HL-60 (cell line): ENCODE results near the gene ARHGAP33.

Source experiments
- DNase-seq, 2 experiments: peaks; one replicate each; pipeline ENCODE4 v3.0.0-alpha.2; 2010 to 2020; ENCODE audit warnings: low read depth in 1 of 2, low spot score in 1 of 2
- H3K27ac ChIP-seq: fragments of 250-450 bp; sonication (Bioruptor Pico); replicated peaks from 2 replicates; pipeline ENCODE4 v1.5.1; 2020; ENCODE audit warnings: mild to moderate bottlenecking, moderate library complexity
- H3K27me3 ChIP-seq: fragments of 250-450 bp; sonication (Bioruptor Pico); 2 replicates; pipeline ENCODE4 v1.5.1; 2021; ENCODE audit warnings: mild to moderate bottlenecking, moderate library complexity; ENCODE audit not compliant: insufficient read depth, poor library complexity, severe bottlenecking
- H3K4me3 ChIP-seq: replicated peaks from 2 replicates; pipeline ENCODE4 v1.5.1; 2011; ENCODE audit warnings: mild to moderate bottlenecking, control low read depth, low read length; ENCODE audit not compliant: insufficient read depth
- GABPA ChIP-seq: IDR thresholded peaks from 2 replicates; pipeline ENCODE4 v1.6.1; 2012; ENCODE audit warnings: low read depth
- POLR2AphosphoS5 ChIP-seq: IDR thresholded peaks from 2 replicates; pipeline ENCODE4 v1.6.1; 2012; ENCODE audit warnings: low read depth
- SPI1 ChIP-seq: IDR thresholded peaks from 2 replicates; pipeline ENCODE4 v1.6.1; 2012; ENCODE audit warnings: low read depth, mild to moderate bottlenecking, borderline replicate concordance
- TF ChIP-seq, protein P1 (sequence below): IDR thresholded peaks from one replicate; pipeline ENCODE4 v1.5.1; 2011; ENCODE audit warnings: low read length, control low read depth, inconsistent platforms; ENCODE audit not compliant: insufficient read depth
- TF ChIP-seq, protein P2 (sequence below): IDR thresholded peaks from 2 replicates; pipeline ENCODE4 v1.6.1; 2012; ENCODE audit warnings: low read depth; ENCODE audit not compliant: insufficient replicate concordance

ARHGAP33 gene

DNA sequence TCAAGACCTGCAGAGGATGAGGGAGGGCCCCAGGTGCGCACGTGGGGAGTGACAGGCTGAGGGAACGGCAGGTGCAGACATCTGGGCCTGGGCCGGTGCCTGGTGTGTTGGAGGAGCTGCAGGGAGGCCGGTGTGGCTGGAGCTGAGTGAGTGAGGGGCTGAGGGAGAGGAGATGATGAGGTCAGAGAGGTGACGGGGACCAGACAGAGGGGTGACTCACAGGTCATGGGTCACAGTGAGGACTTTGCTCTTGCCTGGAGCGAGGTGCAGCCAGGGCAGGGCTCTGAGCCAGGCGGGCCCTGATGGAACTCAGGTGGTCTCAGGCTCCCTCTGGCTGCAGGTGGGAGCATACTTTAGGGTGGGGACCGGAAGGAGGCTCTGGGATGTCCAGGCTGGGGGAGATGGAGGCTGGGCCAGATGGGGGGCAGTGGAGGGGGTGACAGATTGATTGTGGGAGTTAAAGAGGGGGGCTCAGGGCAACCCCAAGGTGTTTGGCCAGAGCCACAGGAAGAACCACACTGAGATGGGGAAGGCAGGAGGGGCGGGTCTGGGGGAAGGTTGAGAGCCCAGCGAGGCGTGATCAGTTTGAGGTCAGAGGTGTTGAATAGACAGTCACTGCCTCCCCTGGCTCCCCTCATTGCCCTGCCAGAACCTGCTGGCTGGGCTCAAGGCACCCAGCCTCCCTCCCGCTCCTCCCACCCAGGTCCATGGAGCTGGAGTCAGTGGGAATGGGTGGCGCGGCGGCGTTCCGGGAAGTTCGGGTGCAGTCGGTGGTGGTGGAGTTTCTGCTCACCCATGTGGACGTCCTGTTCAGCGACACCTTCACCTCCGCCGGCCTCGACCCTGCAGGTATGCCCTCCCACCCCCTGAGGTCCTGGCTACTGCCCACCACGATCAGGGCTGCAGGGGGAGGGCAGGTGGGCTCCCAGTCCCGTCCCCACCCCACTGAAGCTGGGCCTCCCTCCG, 8.4 kb downstream of the ARHGAP33 start:
- TF ChIP-seq POLR2AphosphoS5 (no peak), GABPA (no peak), SPI1 (no peak)
- TF ChIP-seq, protein P1, sequence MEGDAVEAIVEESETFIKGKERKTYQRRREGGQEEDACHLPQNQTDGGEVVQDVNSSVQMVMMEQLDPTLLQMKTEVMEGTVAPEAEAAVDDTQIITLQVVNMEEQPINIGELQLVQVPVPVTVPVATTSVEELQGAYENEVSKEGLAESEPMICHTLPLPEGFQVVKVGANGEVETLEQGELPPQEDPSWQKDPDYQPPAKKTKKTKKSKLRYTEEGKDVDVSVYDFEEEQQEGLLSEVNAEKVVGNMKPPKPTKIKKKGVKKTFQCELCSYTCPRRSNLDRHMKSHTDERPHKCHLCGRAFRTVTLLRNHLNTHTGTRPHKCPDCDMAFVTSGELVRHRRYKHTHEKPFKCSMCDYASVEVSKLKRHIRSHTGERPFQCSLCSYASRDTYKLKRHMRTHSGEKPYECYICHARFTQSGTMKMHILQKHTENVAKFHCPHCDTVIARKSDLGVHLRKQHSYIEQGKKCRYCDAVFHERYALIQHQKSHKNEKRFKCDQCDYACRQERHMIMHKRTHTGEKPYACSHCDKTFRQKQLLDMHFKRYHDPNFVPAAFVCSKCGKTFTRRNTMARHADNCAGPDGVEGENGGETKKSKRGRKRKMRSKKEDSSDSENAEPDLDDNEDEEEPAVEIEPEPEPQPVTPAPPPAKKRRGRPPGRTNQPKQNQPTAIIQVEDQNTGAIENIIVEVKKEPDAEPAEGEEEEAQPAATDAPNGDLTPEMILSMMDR = no peak
- DNase-seq = no peak
- Histone ChIP-seq H3K27me3 (no peaks in the 10 kb centered on the region), H3K27ac (no peak overlapping the region), H3K4me3 (no peak overlapping the region)

GRCh38 chr19:35784503-35785338, 9.4 kb downstream of the ARHGAP33 start:
- no peak for DNase-seq
- H3K4me3 ChIP-seq = no peak overlapping the region
- H3K27ac ChIP-seq = no peak overlapping the region
- H3K27me3 ChIP-seq = no peaks in the 10 kb centered on the region
- TF ChIP-seq, protein P2, sequence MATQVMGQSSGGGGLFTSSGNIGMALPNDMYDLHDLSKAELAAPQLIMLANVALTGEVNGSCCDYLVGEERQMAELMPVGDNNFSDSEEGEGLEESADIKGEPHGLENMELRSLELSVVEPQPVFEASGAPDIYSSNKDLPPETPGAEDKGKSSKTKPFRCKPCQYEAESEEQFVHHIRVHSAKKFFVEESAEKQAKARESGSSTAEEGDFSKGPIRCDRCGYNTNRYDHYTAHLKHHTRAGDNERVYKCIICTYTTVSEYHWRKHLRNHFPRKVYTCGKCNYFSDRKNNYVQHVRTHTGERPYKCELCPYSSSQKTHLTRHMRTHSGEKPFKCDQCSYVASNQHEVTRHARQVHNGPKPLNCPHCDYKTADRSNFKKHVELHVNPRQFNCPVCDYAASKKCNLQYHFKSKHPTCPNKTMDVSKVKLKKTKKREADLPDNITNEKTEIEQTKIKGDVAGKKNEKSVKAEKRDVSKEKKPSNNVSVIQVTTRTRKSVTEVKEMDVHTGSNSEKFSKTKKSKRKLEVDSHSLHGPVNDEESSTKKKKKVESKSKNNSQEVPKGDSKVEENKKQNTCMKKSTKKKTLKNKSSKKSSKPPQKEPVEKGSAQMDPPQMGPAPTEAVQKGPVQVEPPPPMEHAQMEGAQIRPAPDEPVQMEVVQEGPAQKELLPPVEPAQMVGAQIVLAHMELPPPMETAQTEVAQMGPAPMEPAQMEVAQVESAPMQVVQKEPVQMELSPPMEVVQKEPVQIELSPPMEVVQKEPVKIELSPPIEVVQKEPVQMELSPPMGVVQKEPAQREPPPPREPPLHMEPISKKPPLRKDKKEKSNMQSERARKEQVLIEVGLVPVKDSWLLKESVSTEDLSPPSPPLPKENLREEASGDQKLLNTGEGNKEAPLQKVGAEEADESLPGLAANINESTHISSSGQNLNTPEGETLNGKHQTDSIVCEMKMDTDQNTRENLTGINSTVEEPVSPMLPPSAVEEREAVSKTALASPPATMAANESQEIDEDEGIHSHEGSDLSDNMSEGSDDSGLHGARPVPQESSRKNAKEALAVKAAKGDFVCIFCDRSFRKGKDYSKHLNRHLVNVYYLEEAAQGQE = no peak
- TF ChIP-seq, protein P1 = no peak
- no peak for TF ChIP-seq POLR2AphosphoS5
- TF ChIP-seq GABPA = no peak
- TF ChIP-seq SPI1 = no peak

DNA sequence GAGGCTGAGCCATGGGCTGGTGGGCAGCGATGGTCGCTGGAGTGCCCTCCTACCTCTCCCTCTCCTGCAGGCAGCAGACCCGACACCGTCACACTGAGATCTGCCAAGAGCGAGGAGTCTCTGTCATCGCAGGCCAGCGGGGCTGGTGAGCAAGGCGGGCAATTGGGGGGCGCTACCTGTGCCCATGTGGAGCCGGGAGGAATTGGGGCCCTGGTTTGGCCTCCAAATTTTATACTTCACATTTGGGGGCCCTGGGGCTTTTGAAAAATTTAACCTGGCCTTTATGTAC, 9.9 kb downstream of the ARHGAP33 start:
- no peak for DNase-seq
- Histone ChIP-seq H3K4me3 (no peak overlapping the region), H3K27me3 (no peaks in the 10 kb centered on the region), H3K27ac (no peak overlapping the region)
- TF ChIP-seq GABPA (no peak), SPI1 (no peak), POLR2AphosphoS5 (no peak)
- TF ChIP-seq, protein P1 = no peak
- TF ChIP-seq, protein P2 = no peak
